Adrenal gland (tissue), 12 donors: ENCODE measurements around the gene RNU2-1. TPM values are rescaled to one million over a fixed set of nuclear protein-coding genes. Genes with fewer than 3 reads are reported as not detected.

Source experiments
- polyA plus RNA-seq, 3 donors: library from polyadenylated mRNA; stranded (reverse); fragments of 200-250 nt in 2 of 3; fragments of 350-450 nt in 1 of 3; fragmentation: Illumina TruSeq in 1 of 3; extraction: RNeasy Lipid Tissue Mini Kit (QIAGEN cat#74804) in 1 of 3; gene quantifications; one replicate each; pipeline ENCODE4 v1.2.3, GENCODE V29; 2013 to 2014
- small RNA-seq, 2 donors: library from RNA; depleted of rRNA; stranded (forward); fragments of <200 nt; gene quantifications; one replicate each; pipeline ENCODE3, GENCODE V24; 2016
- total RNA-seq, 9 donors: library from RNA; depleted of rRNA in 4 of 9; stranded (reverse); fragments of >200 nt in 4 of 9; fragments of 120-200 nt in 1 of 9; fragmentation: NEBNext Ultra II Directional in 1 of 9; extraction: Animal tissue kit (Norgen Biotek cat#: 25700) in 1 of 9; gene quantifications; one replicate each; pipeline versions ENCODE4 v1.1.0 to v1.2.4, GENCODE V29; 2013 to 2023
- donor health status: healthy with polysubstance abuse.
- donor health status: Bipolar disorder and iron deficiency.
- donor health status: DM: yes; HTN: yes; CAD: no.
- donor health status: DM: no; HTN: no; CAD: no.
- donor health status: DM: no; HTN: no; CAD: no.
- donor health status: DM: yes; HTN: yes; CAD: no.

The RNU2-1 gene
- total and polyA plus RNA-seq, 12 donors, result 1,199 to 3,253 (median 2,829) TPM; not detected in 8

Small RNA genes lying within 50 kb of the gene (small RNA-seq; reads per million reads assigned to genes)
- gene RF00004, result 0 reads per million in 2 donors
- 0 reads per million in 2 donors for gene RNU2-1

Other genes with a start within 250 kb of the RNU2-1 start
- gene RPL27, start 235.6 kb downstream of the RNU2-1 start, total RNA-seq, result 1,000 to 10,000 TPM in 3 of 9 donors, 100 to 1,000 TPM in 6; 356 to 1,636 (median 929) TPM
- 1,000 to 10,000 TPM; 1,877 to 2,291 (median 1,931) TPM for gene RPL27, start 235.6 kb downstream of the RNU2-1 start, polyA plus RNA-seq
- gene IFI35, start 227.2 kb downstream of the RNU2-1 start, total RNA-seq, result 10 to 100 TPM; 38.4 to 72.9 (median 60.3) TPM
- gene IFI35, start 227.2 kb downstream of the RNU2-1 start, polyA plus RNA-seq, result 10 to 100 TPM; 44.1 to 91.4 (median 68.1) TPM
- 100 to 1,000 TPM; 280 to 744 (median 463) TPM for gene VAT1, start 211.6 kb downstream of the RNU2-1 start, total RNA-seq
- gene VAT1, start 211.6 kb downstream of the RNU2-1 start, polyA plus RNA-seq, result 100 to 1,000 TPM; 177 to 311 (median 269) TPM
- gene RND2, start 208.7 kb downstream of the RNU2-1 start, total RNA-seq, result 1 to 10 TPM; 1.3 to 8.2 (median 4.0) TPM
- 1 to 10 TPM; 2.4 to 6.3 (median 3.1) TPM for gene RND2, start 208.7 kb downstream of the RNU2-1 start, polyA plus RNA-seq
- gene BRCA1, start 108.6 kb downstream of the RNU2-1 start, total RNA-seq, result 10 to 100 TPM in 2 of 9 donors, 1 to 10 TPM in 7; 1.9 to 10.4 (median 5.7) TPM
- gene BRCA1, start 108.6 kb downstream of the RNU2-1 start, polyA plus RNA-seq, result 1 to 10 TPM; 1.1 to 3.4 (median 2.3) TPM
- gene NBR1, start 62.8 kb downstream of the RNU2-1 start, total RNA-seq, result 100 to 1,000 TPM in 7 of 9 donors, 10 to 100 TPM in 2; 63.6 to 139 (median 110) TPM
- gene NBR1, start 62.8 kb downstream of the RNU2-1 start, polyA plus RNA-seq, result 10 to 100 TPM; 38.6 to 83.4 (median 39.9) TPM
- gene TMEM106A, start 22.1 kb downstream of the RNU2-1 start, total RNA-seq, result 10 to 100 TPM in 4 of 9 donors, 1 to 10 TPM in 5; 2.1 to 20.1 (median 9.0) TPM
- gene TMEM106A, start 22.1 kb downstream of the RNU2-1 start, polyA plus RNA-seq, result 1 to 10 TPM; 1.9 to 9.2 (median 4.5) TPM
- gene CCDC200, start 5.4 kb downstream of the RNU2-1 start, total RNA-seq, result not detected
- gene CCDC200, start 5.4 kb downstream of the RNU2-1 start, polyA plus RNA-seq, result not detected
- 1 to 10 TPM; 2.4 to 9.0 (median 5.7) TPM for gene ARL4D, start 165.0 kb upstream of the RNU2-1 start, total RNA-seq
- gene ARL4D, start 165.0 kb upstream of the RNU2-1 start, polyA plus RNA-seq, result 1 to 10 TPM; 2.8 to 8.3 (median 3.2) TPM
- gene DHX8, start 250.0 kb upstream of the RNU2-1 start, total RNA-seq, result 10 to 100 TPM; 15.2 to 43.6 (median 35.4) TPM
- 10 to 100 TPM; 28.9 to 37.7 (median 30.9) TPM for gene DHX8, start 250.0 kb upstream of the RNU2-1 start, polyA plus RNA-seq